ENCODE results near the gene PRKG1.

The PRKG1 gene

DNA sequence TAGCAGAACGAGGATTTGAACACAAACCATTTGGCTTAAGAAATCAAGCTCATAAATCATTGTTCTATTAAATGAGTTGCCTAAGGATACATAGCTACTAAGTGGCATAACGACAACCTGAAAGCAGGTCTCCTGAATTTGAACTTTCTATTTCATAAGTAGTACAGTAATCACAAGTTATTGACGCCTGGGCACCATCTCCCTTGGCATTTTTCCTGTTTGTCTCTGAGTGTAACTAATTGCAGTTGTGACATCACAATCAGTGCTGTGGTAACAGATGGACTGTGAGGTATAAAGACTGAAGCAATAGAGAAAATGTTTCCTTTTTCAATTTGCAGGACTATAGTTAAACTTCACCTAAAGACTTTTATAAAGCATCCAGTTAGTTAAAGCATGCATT lies 631.5 kb downstream of the PRKG1 start:
- no peak overlapping the region for H3K4me3 ChIP-seq (replicated peaks; ENCODE audit: insufficient read depth, low read length)
- no peaks in the 10 kb centered on the region for H3K27me3 ChIP-seq (ENCODE audit: insufficient read depth, poor library complexity, severe bottlenecking)
- TF ChIP-seq, protein P1, sequence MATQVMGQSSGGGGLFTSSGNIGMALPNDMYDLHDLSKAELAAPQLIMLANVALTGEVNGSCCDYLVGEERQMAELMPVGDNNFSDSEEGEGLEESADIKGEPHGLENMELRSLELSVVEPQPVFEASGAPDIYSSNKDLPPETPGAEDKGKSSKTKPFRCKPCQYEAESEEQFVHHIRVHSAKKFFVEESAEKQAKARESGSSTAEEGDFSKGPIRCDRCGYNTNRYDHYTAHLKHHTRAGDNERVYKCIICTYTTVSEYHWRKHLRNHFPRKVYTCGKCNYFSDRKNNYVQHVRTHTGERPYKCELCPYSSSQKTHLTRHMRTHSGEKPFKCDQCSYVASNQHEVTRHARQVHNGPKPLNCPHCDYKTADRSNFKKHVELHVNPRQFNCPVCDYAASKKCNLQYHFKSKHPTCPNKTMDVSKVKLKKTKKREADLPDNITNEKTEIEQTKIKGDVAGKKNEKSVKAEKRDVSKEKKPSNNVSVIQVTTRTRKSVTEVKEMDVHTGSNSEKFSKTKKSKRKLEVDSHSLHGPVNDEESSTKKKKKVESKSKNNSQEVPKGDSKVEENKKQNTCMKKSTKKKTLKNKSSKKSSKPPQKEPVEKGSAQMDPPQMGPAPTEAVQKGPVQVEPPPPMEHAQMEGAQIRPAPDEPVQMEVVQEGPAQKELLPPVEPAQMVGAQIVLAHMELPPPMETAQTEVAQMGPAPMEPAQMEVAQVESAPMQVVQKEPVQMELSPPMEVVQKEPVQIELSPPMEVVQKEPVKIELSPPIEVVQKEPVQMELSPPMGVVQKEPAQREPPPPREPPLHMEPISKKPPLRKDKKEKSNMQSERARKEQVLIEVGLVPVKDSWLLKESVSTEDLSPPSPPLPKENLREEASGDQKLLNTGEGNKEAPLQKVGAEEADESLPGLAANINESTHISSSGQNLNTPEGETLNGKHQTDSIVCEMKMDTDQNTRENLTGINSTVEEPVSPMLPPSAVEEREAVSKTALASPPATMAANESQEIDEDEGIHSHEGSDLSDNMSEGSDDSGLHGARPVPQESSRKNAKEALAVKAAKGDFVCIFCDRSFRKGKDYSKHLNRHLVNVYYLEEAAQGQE (IDR thresholded peaks at IDR 0.05; ENCODE audit: insufficient replicate concordance, low read depth) = no peak
- TF ChIP-seq SPI1 (IDR thresholded peaks at IDR 0.05; ENCODE audit: borderline replicate concordance, low read depth) (no peak), POLR2AphosphoS5 (IDR thresholded peaks at IDR 0.05; ENCODE audit: low read depth) (no peak), GABPA (IDR thresholded peaks at IDR 0.05; ENCODE audit: low read depth) (no peak)
- TF ChIP-seq, protein P2, sequence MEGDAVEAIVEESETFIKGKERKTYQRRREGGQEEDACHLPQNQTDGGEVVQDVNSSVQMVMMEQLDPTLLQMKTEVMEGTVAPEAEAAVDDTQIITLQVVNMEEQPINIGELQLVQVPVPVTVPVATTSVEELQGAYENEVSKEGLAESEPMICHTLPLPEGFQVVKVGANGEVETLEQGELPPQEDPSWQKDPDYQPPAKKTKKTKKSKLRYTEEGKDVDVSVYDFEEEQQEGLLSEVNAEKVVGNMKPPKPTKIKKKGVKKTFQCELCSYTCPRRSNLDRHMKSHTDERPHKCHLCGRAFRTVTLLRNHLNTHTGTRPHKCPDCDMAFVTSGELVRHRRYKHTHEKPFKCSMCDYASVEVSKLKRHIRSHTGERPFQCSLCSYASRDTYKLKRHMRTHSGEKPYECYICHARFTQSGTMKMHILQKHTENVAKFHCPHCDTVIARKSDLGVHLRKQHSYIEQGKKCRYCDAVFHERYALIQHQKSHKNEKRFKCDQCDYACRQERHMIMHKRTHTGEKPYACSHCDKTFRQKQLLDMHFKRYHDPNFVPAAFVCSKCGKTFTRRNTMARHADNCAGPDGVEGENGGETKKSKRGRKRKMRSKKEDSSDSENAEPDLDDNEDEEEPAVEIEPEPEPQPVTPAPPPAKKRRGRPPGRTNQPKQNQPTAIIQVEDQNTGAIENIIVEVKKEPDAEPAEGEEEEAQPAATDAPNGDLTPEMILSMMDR (IDR thresholded peaks at IDR 0.05; ENCODE audit: insufficient read depth, low read length) = no peak
- no peak overlapping the region for H3K27ac ChIP-seq (replicated peaks)
- DNase-seq (ENCODE audit: low read depth in 1 of 2, low spot score in 1 of 2) = no peak

DNA sequence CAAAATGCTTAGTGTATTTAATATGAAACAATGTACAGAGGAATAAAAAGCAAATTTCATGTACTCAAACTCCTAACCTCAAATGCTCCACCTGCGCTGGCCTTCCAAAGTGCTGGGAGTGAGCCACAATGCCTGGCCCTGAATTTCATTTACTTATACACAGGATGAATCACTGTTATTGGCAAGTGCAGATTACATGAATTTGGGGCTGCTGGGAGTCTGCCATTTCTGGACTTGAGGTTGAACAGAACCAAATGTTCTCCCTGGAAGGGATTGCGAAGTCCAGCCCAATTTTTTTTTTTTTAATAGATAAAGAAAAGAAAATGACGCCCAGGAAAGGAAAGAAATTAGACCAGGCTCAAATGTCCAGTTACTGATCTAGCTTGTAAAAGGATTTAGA lies 631.9 kb downstream of the PRKG1 start:
- H3K27me3 ChIP-seq (ENCODE audit: insufficient read depth, poor library complexity, severe bottlenecking) = no peaks in the 10 kb centered on the region
- TF ChIP-seq GABPA (IDR thresholded peaks at IDR 0.05; ENCODE audit: low read depth) (no peak), SPI1 (IDR thresholded peaks at IDR 0.05; ENCODE audit: borderline replicate concordance, low read depth) (no peak)
- no peak for DNase-seq (ENCODE audit: low read depth in 1 of 2, low spot score in 1 of 2)
- H3K4me3 ChIP-seq (replicated peaks; ENCODE audit: insufficient read depth, low read length) = no peak overlapping the region
- no peak overlapping the region for H3K27ac ChIP-seq (replicated peaks)

DNA sequence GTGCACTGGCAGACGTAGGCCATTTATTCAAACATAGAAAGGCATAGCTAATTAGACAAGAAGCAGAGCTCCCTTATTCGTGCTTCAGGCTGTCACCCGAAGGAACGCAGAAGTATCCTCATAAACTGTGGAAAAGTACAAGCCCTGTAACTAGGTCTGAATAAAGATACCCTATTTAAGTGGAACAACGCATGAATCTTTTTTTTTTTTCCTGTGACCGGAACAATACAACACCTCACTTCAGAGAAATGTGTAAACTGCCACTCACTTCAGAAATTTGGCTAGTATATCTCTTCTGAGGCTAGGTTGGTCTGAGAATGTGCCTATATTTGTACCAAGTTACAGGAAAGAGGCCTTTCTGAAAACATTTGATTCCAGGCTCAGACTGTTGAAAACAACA lies 633.1 kb downstream of the PRKG1 start:
- TF ChIP-seq SPI1 (IDR thresholded peaks at IDR 0.05; ENCODE audit: borderline replicate concordance, low read depth) (no peak), POLR2AphosphoS5 (IDR thresholded peaks at IDR 0.05; ENCODE audit: low read depth) (no peak), GABPA (IDR thresholded peaks at IDR 0.05; ENCODE audit: low read depth) (no peak)
- TF ChIP-seq, protein P2 (IDR thresholded peaks at IDR 0.05; ENCODE audit: insufficient read depth, low read length) = no peak
- TF ChIP-seq, protein P1 (IDR thresholded peaks at IDR 0.05; ENCODE audit: insufficient replicate concordance, low read depth) = no peak

DNA sequence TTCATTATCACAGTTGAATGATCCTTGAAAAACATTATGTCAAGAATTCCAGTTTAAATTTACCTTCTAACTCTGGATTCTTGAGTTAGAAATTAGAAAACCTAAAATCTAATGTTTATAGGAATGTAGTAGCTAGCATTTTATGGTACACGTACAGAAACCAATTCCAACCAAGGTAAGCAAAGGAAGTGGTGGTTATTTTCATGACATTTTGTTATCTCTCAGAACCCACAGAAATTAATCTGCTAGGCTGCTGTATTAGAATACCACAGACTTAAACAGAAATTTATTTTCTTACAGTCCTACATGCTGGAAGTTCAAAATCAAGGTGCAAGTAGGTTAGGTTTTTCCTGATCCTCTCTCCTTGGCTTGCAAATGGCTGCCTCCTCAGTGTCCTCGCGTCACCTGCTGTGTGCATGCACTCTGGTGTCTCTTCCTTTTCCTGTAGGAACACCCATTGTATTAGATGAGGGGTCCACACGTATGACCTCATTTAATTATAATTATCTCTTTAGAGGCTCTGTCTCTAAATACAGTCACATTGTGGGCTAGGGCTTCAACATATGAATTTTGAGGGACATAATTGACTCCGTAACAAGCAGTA lies 633.6 kb downstream of the PRKG1 start:
- TF ChIP-seq SPI1 (IDR thresholded peaks at IDR 0.05; ENCODE audit: borderline replicate concordance, low read depth) (no peak), POLR2AphosphoS5 (IDR thresholded peaks at IDR 0.05; ENCODE audit: low read depth) (no peak), GABPA (IDR thresholded peaks at IDR 0.05; ENCODE audit: low read depth) (no peak)
- TF ChIP-seq, protein P1 (IDR thresholded peaks at IDR 0.05; ENCODE audit: insufficient replicate concordance, low read depth) = no peak
- TF ChIP-seq, protein P2 (IDR thresholded peaks at IDR 0.05; ENCODE audit: insufficient read depth, low read length) = no peak
- Histone ChIP-seq H3K27me3 (ENCODE audit: insufficient read depth, poor library complexity, severe bottlenecking) (no peaks in the 10 kb centered on the region), H3K4me3 (replicated peaks; ENCODE audit: insufficient read depth, low read length) (no peak overlapping the region), H3K27ac (replicated peaks) (no peak overlapping the region)
- no peak for DNase-seq (ENCODE audit: low read depth in 1 of 2, low spot score in 1 of 2)

More for the DNA sequence above, 633.1 kb downstream of the PRKG1 start:
- Histone ChIP-seq H3K27ac (replicated peaks) (no peak overlapping the region), H3K27me3 (ENCODE audit: insufficient read depth, poor library complexity, severe bottlenecking) (no peaks in the 10 kb centered on the region), H3K4me3 (replicated peaks; ENCODE audit: insufficient read depth, low read length) (no peak overlapping the region)
- DNase-seq (ENCODE audit: low read depth in 1 of 2, low spot score in 1 of 2) = no peak

Measured in HL-60 (cell line).